ENCODE results near the gene FCGR1A.
"Not testable (repeated sequence)": the region's sequence is repeated elsewhere in the genome, so short reads cannot be mapped to it uniquely, and the experiment has no call there.

FCGR1A gene

GRCh38 chr1:149782600-149782999 lies at the start of gene FCGR1A:
TSS of gene FCGR1A (plus strand) at chr1:149782694. CDS start at chr1:149782744, 50 bp downstream.
- not testable (repeated sequence) for H3K9ac ChIP-seq (ENCODE audit: low read length); H3K9me3 ChIP-seq (ENCODE audit: insufficient read depth, low read length); H3K27ac ChIP-seq (ENCODE audit: low read length); H3K4me3 ChIP-seq (ENCODE audit: low read length); H2AFZ ChIP-seq (ENCODE audit: low read depth, low read length); H3K27me3 ChIP-seq (ENCODE audit: low read depth, low read length); H3K36me3 ChIP-seq (replicated peaks; ENCODE audit: low read depth, low read length); H3K4me2 ChIP-seq (ENCODE audit: low read length); H4K20me1 ChIP-seq (ENCODE audit: insufficient read depth, low read length); H3K79me2 ChIP-seq (ENCODE audit: low read length); H3K4me1 ChIP-seq (ENCODE audit: low read length)

- not testable (repeated sequence) for H3K36me3 ChIP-seq (replicated peaks; ENCODE audit: low read depth, low read length); H3K9me3 ChIP-seq (ENCODE audit: insufficient read depth, low read length); H3K9ac ChIP-seq (ENCODE audit: low read length); H4K20me1 ChIP-seq (ENCODE audit: insufficient read depth, low read length); H2AFZ ChIP-seq (ENCODE audit: low read depth, low read length); H3K4me2 ChIP-seq (ENCODE audit: low read length); H3K4me1 ChIP-seq (ENCODE audit: low read length); H3K4me3 ChIP-seq (ENCODE audit: low read length); H3K27ac ChIP-seq (ENCODE audit: low read length); H3K27me3 ChIP-seq (ENCODE audit: low read depth, low read length); H3K79me2 ChIP-seq (ENCODE audit: low read length)
Measured at GRCh38 chr1:149732781-149733180, 49.7 kb upstream of the FCGR1A start.

DNA sequence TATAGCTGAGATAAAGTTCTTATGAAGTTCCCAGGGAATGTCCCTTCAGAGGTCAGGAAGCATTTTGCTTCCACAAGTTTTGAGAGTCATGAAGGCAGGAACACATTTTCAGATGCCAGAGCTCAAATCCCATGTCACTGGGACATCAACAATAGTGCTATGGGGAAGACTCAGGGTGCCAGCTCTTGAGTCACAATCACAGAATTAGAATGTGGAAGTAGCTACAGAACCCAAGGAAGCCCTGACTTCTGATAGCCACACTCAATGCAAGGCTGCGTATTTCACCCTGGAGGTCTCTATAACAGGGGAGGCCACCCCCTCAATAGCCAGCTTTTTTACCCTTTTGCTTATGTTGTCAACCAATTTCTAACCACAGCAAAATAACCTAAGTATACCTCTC lies 47.8 kb upstream of the FCGR1A start:
- H3K36me3 ChIP-seq (replicated peaks; ENCODE audit: low read depth, low read length); H3K9ac ChIP-seq (ENCODE audit: low read length); H3K79me2 ChIP-seq (ENCODE audit: low read length); H3K4me2 ChIP-seq (ENCODE audit: low read length); H4K20me1 ChIP-seq (ENCODE audit: insufficient read depth, low read length); H2AFZ ChIP-seq (ENCODE audit: low read depth, low read length); H3K27me3 ChIP-seq (ENCODE audit: low read depth, low read length); H3K4me1 ChIP-seq (ENCODE audit: low read length); H3K27ac ChIP-seq (ENCODE audit: low read length); H3K9me3 ChIP-seq (ENCODE audit: insufficient read depth, low read length); H3K4me3 ChIP-seq (ENCODE audit: low read length): not testable (repeated sequence)

DNA sequence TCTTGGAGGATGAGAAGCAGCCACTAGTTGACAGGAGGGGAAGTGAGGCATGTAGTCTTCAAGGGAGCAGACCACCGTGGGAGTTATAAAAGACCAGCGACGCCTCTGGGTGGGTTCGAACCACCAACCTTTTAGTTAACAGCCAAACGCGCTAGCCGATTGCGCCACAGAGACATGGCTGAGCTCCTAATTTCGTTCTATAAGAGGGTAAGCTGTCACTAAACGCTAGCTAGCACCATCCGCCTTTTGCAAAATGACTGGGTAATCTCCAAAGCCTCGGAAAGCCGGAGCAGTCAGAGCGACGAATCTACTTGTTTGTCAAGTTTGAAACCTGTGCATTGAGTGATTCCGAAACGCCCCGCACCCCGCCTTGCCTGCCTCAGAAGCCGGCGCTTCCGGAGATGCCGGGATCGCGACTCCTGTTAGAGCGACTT lies 42.3 kb upstream of the FCGR1A start:
- not testable (repeated sequence) for H3K79me2 ChIP-seq (ENCODE audit: low read length); H3K36me3 ChIP-seq (replicated peaks; ENCODE audit: low read depth, low read length); H3K9me3 ChIP-seq (ENCODE audit: insufficient read depth, low read length); H3K27me3 ChIP-seq (ENCODE audit: low read depth, low read length); H3K4me1 ChIP-seq (ENCODE audit: low read length); H3K9ac ChIP-seq (ENCODE audit: low read length); H3K4me3 ChIP-seq (ENCODE audit: low read length); H3K27ac ChIP-seq (ENCODE audit: low read length); H3K4me2 ChIP-seq (ENCODE audit: low read length); H2AFZ ChIP-seq (ENCODE audit: low read depth, low read length); H4K20me1 ChIP-seq (ENCODE audit: insufficient read depth, low read length)

DNA sequence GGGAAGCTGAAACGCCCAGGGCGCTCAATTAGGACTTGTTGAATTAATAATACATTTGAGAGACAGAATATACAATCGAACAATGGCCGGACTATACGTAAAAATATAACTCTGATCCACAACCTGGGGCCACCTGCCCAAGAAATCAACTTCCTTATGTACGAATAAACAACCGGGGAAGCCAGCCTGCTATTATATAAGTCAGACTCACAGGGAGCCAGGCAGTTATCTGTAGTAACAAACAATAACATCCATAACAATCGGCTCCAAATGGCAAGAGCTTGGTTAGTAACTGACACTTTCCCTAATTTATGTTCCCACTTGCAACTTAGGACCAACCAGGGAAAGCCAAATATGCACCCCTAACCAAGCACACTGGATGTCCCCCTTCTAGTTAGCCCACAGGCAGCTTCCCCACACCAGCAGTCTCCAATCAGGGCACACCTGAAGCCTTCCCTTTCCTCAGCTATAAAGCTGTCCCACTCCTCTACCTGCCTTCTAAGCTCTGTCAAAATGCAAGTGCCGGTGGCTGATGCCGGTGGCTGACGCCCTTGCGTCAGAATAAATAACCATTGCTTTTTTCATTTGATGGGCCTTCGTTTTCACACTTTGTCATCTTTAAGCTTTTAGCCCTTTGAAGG lies 41.8 kb upstream of the FCGR1A start:
- not testable (repeated sequence) for H3K4me3 ChIP-seq (ENCODE audit: low read length); H3K79me2 ChIP-seq (ENCODE audit: low read length); H3K9ac ChIP-seq (ENCODE audit: low read length); H3K4me2 ChIP-seq (ENCODE audit: low read length); H3K27me3 ChIP-seq (ENCODE audit: low read depth, low read length); H4K20me1 ChIP-seq (ENCODE audit: insufficient read depth, low read length); H2AFZ ChIP-seq (ENCODE audit: low read depth, low read length); H3K27ac ChIP-seq (ENCODE audit: low read length); H3K9me3 ChIP-seq (ENCODE audit: insufficient read depth, low read length); H3K4me1 ChIP-seq (ENCODE audit: low read length); H3K36me3 ChIP-seq (replicated peaks; ENCODE audit: low read depth, low read length)

DNA sequence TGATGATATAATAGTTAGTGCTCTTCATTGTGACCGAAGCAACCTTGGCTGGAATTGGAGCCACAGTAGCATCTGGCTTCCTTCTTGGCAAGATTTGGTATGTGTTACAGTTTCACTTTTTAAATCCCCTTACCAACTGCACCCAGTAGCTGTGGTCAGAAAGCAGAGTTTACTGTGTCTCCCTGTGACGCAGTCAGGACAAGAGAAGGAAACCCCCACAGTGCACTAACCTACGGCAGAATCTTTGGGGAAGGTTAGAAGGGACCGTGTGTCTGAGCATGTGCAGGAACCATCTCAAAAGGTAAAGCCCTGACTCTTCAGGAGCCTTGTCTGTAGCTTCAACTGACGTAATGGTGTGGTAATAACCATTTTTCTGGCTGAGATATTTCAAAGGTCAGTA lies 40.6 kb upstream of the FCGR1A start:
- not testable (repeated sequence) for H3K4me2 ChIP-seq (ENCODE audit: low read length); H3K4me1 ChIP-seq (ENCODE audit: low read length); H3K27me3 ChIP-seq (ENCODE audit: low read depth, low read length); H2AFZ ChIP-seq (ENCODE audit: low read depth, low read length); H3K9ac ChIP-seq (ENCODE audit: low read length); H3K27ac ChIP-seq (ENCODE audit: low read length); H3K9me3 ChIP-seq (ENCODE audit: insufficient read depth, low read length); H3K36me3 ChIP-seq (replicated peaks; ENCODE audit: low read depth, low read length); H3K4me3 ChIP-seq (ENCODE audit: low read length); H3K79me2 ChIP-seq (ENCODE audit: low read length); H4K20me1 ChIP-seq (ENCODE audit: insufficient read depth, low read length)

- not testable (repeated sequence) for H3K9me3 ChIP-seq (ENCODE audit: insufficient read depth, low read length); H3K27ac ChIP-seq (ENCODE audit: low read length); H2AFZ ChIP-seq (ENCODE audit: low read depth, low read length); H3K4me1 ChIP-seq (ENCODE audit: low read length); H3K79me2 ChIP-seq (ENCODE audit: low read length); H3K9ac ChIP-seq (ENCODE audit: low read length); H3K4me2 ChIP-seq (ENCODE audit: low read length); H3K36me3 ChIP-seq (replicated peaks; ENCODE audit: low read depth, low read length); H3K4me3 ChIP-seq (ENCODE audit: low read length); H4K20me1 ChIP-seq (ENCODE audit: insufficient read depth, low read length); H3K27me3 ChIP-seq (ENCODE audit: low read depth, low read length)
Measured at GRCh38 chr1:149746463-149747356, 35.8 kb upstream of the FCGR1A start.

GRCh38 chr1:149747359-149748143 lies 34.9 kb upstream of the FCGR1A start:
- H2AFZ ChIP-seq (ENCODE audit: low read depth, low read length); H3K27ac ChIP-seq (ENCODE audit: low read length); H3K36me3 ChIP-seq (replicated peaks; ENCODE audit: low read depth, low read length); H3K9me3 ChIP-seq (ENCODE audit: insufficient read depth, low read length); H3K4me3 ChIP-seq (ENCODE audit: low read length); H3K4me1 ChIP-seq (ENCODE audit: low read length); H3K79me2 ChIP-seq (ENCODE audit: low read length); H3K4me2 ChIP-seq (ENCODE audit: low read length); H3K27me3 ChIP-seq (ENCODE audit: low read depth, low read length); H4K20me1 ChIP-seq (ENCODE audit: insufficient read depth, low read length); H3K9ac ChIP-seq (ENCODE audit: low read length): not testable (repeated sequence)

DNA sequence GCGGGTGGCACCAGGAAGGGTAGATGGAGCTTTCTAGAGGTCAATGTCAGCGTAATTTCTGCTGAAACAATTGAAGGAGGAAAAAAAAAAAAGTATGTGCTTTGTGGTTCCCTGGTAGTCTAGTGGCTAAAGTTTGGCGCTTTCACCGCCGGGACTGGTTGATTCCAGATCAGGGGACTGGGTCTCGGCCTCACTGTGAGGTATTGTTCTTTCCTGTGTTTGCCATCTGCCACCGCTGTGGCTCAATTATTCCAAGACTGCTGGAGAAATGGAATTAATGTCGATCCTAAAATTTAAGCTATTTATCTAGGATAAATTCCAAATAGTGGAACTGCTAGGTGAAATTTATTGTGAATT lies 34.4 kb upstream of the FCGR1A start:
- H3K9ac ChIP-seq (ENCODE audit: low read length); H3K27me3 ChIP-seq (ENCODE audit: low read depth, low read length); H2AFZ ChIP-seq (ENCODE audit: low read depth, low read length); H3K9me3 ChIP-seq (ENCODE audit: insufficient read depth, low read length); H4K20me1 ChIP-seq (ENCODE audit: insufficient read depth, low read length); H3K4me3 ChIP-seq (ENCODE audit: low read length); H3K36me3 ChIP-seq (replicated peaks; ENCODE audit: low read depth, low read length); H3K4me1 ChIP-seq (ENCODE audit: low read length); H3K4me2 ChIP-seq (ENCODE audit: low read length); H3K79me2 ChIP-seq (ENCODE audit: low read length); H3K27ac ChIP-seq (ENCODE audit: low read length): not testable (repeated sequence)
